SK-N-MC (cell line): Measurements from ENCODE around the gene BCL11B.

ENCODE experiments used
- EZH2 ChIP-seq: fragments of 200-600 bp; sonication (generic); IDR thresholded peaks from one replicate; pipeline ENCODE4 v1.6.1; 2017; ENCODE audit warnings: antibody characterized with exemption
- FOXP2 ChIP-seq: optimal IDR thresholded peaks from 2 replicates; pipeline ENCODE3; 2011; ENCODE audit warnings: mild to moderate bottlenecking, moderate library complexity; ENCODE audit not compliant: insufficient read depth; ENCODE audit errors: extremely low read length, control extremely low read depth
- POLR2AphosphoS5 ChIP-seq: IDR thresholded peaks from 2 replicates; pipeline ENCODE4 v1.6.1; 2012; ENCODE audit warnings: mild to moderate bottlenecking, low read depth, low read length, borderline replicate concordance

- TF ChIP-seq EZH2 = no peak
- no peak for TF ChIP-seq POLR2AphosphoS5
- TF ChIP-seq FOXP2 = no peak
Measured at GRCh38 chr14:99212199-99212598, 59.8 kb downstream of the BCL11B start.
